OCI-LY3 (cell line): Measurements from ENCODE around the gene ENTPD2.

ENCODE experiments used
- CTCF ChIP-seq: fragments of 200-600, 300-600 bp; sonication (generic); IDR thresholded peaks from 2 replicates; pipeline ENCODE4 v1.5.1; 2014; ENCODE audit warnings: antibody characterized with exemption, low read length, low read depth
- EZH2phosphoT487 ChIP-seq: fragments of 200-600 bp; shearing (Covaris generic); IDR thresholded peaks from 2 replicates; pipeline ENCODE4 v1.6.1; 2018; ENCODE audit warnings: antibody characterized with exemption, mixed run types, low read depth

- TF ChIP-seq CTCF (no peak), EZH2phosphoT487 (no peak)
Observed at GRCh38 chr9:137088121-137088520, 34.3 kb upstream of the ENTPD2 start.
